HepG2 (cell line): ENCODE data around the gene DGCR2. TPM values are rescaled to one million over a fixed set of nuclear protein-coding genes. Genes with fewer than 3 reads are reported as not detected.
A peak's percentile ranks its signal among the peaks of the same experiment; 100 is the strongest.

ENCODE experiments used
- AGO2 ChIP-seq: fragments of 200-400 bp; formaldehyde crosslinking; optimal IDR thresholded peaks from 2 replicates; pipeline ENCODE3; 2017; ENCODE audit warnings: mild to moderate bottlenecking, low read depth, low read length, moderate library complexity
- CCDC6 ChIP-seq: sonication (generic); formaldehyde crosslinking; IDR thresholded peaks from 2 replicates; pipeline ENCODE4 v1.8.1; 2022; ENCODE audit warnings: mild to moderate bottlenecking, missing genetic modification reagents, moderate library complexity
- CHD4 ChIP-seq: fragments of 200-600 bp; sonication (generic); IDR thresholded peaks from 2 replicates; pipeline ENCODE4 v1.7.0; 2017; ENCODE audit warnings: mild to moderate bottlenecking, low read length, borderline replicate concordance
- HNRNPLL ChIP-seq: fragments of 200-400 bp; formaldehyde crosslinking; IDR thresholded peaks from 2 replicates; pipeline ENCODE4 v1.6.1; 2017; ENCODE audit warnings: mild to moderate bottlenecking, low read depth, low read length; ENCODE audit not compliant: poor library complexity, severe bottlenecking
- JDP2 ChIP-seq: sonication (generic); formaldehyde crosslinking; IDR thresholded peaks from 2 replicates; pipeline ENCODE4 v1.8.1; 2022; ENCODE audit warnings: missing genetic modification reagents, borderline replicate concordance
- MLLT10 ChIP-seq: sonication (generic); formaldehyde crosslinking; IDR thresholded peaks from 2 replicates; pipeline ENCODE4 v1.4.0; 2020; ENCODE audit warnings: missing genetic modification reagents
- MLXIP ChIP-seq: sonication (generic); formaldehyde crosslinking; IDR thresholded peaks from 2 replicates; pipeline ENCODE4 v1.9.0; 2021; ENCODE audit warnings: missing genetic modification reagents, borderline replicate concordance
- NCOA2 ChIP-seq: sonication (generic); formaldehyde crosslinking; IDR thresholded peaks from 2 replicates; pipeline ENCODE4 v1.8.0; 2022; ENCODE audit warnings: inconsistent platforms
- NFYC ChIP-seq: IDR thresholded peaks from 2 replicates; pipeline ENCODE4 v1.6.1; 2016; ENCODE audit warnings: missing genetic modification reagents, missing compliant biosample characterization
- NR2C2 ChIP-seq: sonication (generic); formaldehyde crosslinking; IDR thresholded peaks from 2 replicates; pipeline ENCODE4 v1.4.0; 2020; ENCODE audit warnings: missing genetic modification reagents, mild to moderate bottlenecking, moderate library complexity, borderline replicate concordance
- PLRG1 ChIP-seq: fragments of 450-650 bp; conservative IDR thresholded peaks from 2 replicates; pipeline ENCODE4 v1.6.1; 2016
- RELA ChIP-seq: sonication (generic); formaldehyde crosslinking; IDR thresholded peaks from 2 replicates; pipeline ENCODE4 v1.4.0; 2020; ENCODE audit warnings: missing genetic modification reagents
- SALL2 ChIP-seq: sonication (generic); formaldehyde crosslinking; IDR thresholded peaks from 2 replicates; pipeline ENCODE4 v1.8.1; 2023; ENCODE audit warnings: mild to moderate bottlenecking, missing genetic modification reagents, inconsistent platforms
- SAP130 ChIP-seq: IDR thresholded peaks from 2 replicates; pipeline ENCODE4 v1.6.1; 2016; ENCODE audit warnings: low read depth
- SMAD9 ChIP-seq: sonication (generic); formaldehyde crosslinking; IDR thresholded peaks from 2 replicates; pipeline ENCODE4 v1.5.1; 2020; ENCODE audit warnings: mild to moderate bottlenecking, missing genetic modification reagents
- SP2 ChIP-seq: sonication (generic); formaldehyde crosslinking; IDR thresholded peaks from 2 replicates; pipeline ENCODE4 v1.5.1; 2020; ENCODE audit warnings: mild to moderate bottlenecking, missing genetic modification reagents
- TCF12 ChIP-seq, 2 experiments: fragments of 450-650 bp in 1 of 2; sonication (generic) in 1 of 2; formaldehyde crosslinking in 1 of 2; IDR thresholded peaks; 2 replicates each; pipeline versions ENCODE4 v1.6.1 to v1.8.0; 2017 to 2022; ENCODE audit warnings: antibody characterized with exemption in 1 of 2, mild to moderate bottlenecking in 1 of 2, missing genetic modification reagents in 1 of 2, moderate library complexity in 1 of 2
- ZBTB1 ChIP-seq: sonication (generic); formaldehyde crosslinking; IDR thresholded peaks from 2 replicates; pipeline ENCODE4 v1.4.0; 2020; ENCODE audit warnings: missing genetic modification reagents, borderline replicate concordance
- ZBTB33 ChIP-seq: sonication (generic); formaldehyde crosslinking; IDR thresholded peaks from 2 replicates; pipeline ENCODE4 v1.4.0; 2020; ENCODE audit warnings: missing genetic modification reagents
- ZFP62 ChIP-seq: sonication (generic); formaldehyde crosslinking; IDR thresholded peaks from 2 replicates; pipeline ENCODE4 v1.4.0; 2020; ENCODE audit warnings: missing genetic modification reagents
- ZNF333 ChIP-seq: sonication (generic); formaldehyde crosslinking; IDR thresholded peaks from 2 replicates; pipeline ENCODE4 v1.4.0; 2020; ENCODE audit warnings: mild to moderate bottlenecking, missing genetic modification reagents, borderline replicate concordance
- ZNF34 ChIP-seq: sonication (generic); formaldehyde crosslinking; IDR thresholded peaks from 2 replicates; pipeline ENCODE4 v1.4.0; 2020; ENCODE audit warnings: mild to moderate bottlenecking, missing genetic modification reagents, borderline replicate concordance
- ZNF672 ChIP-seq: sonication (generic); formaldehyde crosslinking; IDR thresholded peaks from 2 replicates; pipeline ENCODE4 v1.8.1; 2022; ENCODE audit warnings: missing genetic modification reagents
- polyA plus RNA-seq, 8 experiments: library from polyadenylated mRNA; depleted of rRNA in 3 of 8; stranded (reverse) in 7 of 8; unstranded in 1 of 8; fragments of >200 nt; fragmentation: Illumina TruSeq in 4 of 8; extraction: Trizol in 4 of 8; gene quantifications; 2 replicates each; pipeline versions ENCODE4 v1.2.1 to v1.2.3, GENCODE V29; 2011 to 2016; ENCODE audit warnings: low read depth in 4 of 8, missing spikeins in 1 of 8, mixed read lengths in 1 of 8; ENCODE audit not compliant: insufficient read depth in 1 of 8
- total RNA-seq, 5 experiments: library from RNA; depleted of rRNA; stranded (reverse); fragments of >200 nt; fragmentation: Illumina TruSeq; extraction: Trizol; gene quantifications; 2 replicates each; pipeline ENCODE4 v1.2.3, GENCODE V29; 2016; ENCODE audit warnings: low read depth in 1 of 5
- TF ChIP-seq, protein P1 (sequence below): sonication (generic); formaldehyde crosslinking; IDR thresholded peaks from 2 replicates; pipeline ENCODE4 v1.5.1; 2020; ENCODE audit warnings: missing genetic modification reagents, mild to moderate bottlenecking, borderline replicate concordance
- TF ChIP-seq, protein P2 (sequence below): sonication (generic); formaldehyde crosslinking; IDR thresholded peaks from 2 replicates; pipeline ENCODE4 v1.5.0; 2020; ENCODE audit warnings: missing genetic modification reagents

DGCR2 gene
- total and polyA plus RNA-seq, 2 of the 13 experiments (the other 11 are each of a cell fraction or from before 2014, with no cell fraction given), result 23.1 to 35.3 TPM

GRCh38 chr22:19122143-19122751, at the start of gene DGCR2 (continued):
- TF ChIP-seq TCF12 (IDR thresholded peaks at IDR 0.05), result no peak
- TF ChIP-seq TCF12 (CRISPR knock-in tag; IDR thresholded peaks at IDR 0.05), result no peak
- TF ChIP-seq ZNF333 (CRISPR knock-in tag), result no peak
- no peak for TF ChIP-seq CCDC6 (CRISPR knock-in tag)
- TF ChIP-seq CHD4, result no peak
- no peak for TF ChIP-seq NCOA2 (CRISPR knock-in tag)
- no peak for TF ChIP-seq MLXIP (CRISPR knock-in tag)
- TF ChIP-seq, protein P1, sequence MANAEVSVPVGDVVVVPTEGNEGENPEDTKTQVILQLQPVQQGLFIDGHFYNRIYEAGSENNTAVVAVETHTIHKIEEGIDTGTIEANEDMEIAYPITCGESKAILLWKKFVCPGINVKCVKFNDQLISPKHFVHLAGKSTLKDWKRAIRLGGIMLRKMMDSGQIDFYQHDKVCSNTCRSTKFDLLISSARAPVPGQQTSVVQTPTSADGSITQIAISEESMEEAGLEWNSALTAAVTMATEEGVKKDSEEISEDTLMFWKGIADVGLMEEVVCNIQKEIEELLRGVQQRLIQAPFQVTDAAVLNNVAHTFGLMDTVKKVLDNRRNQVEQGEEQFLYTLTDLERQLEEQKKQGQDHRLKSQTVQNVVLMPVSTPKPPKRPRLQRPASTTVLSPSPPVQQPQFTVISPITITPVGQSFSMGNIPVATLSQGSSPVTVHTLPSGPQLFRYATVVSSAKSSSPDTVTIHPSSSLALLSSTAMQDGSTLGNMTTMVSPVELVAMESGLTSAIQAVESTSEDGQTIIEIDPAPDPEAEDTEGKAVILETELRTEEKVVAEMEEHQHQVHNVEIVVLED (CRISPR knock-in tag), result peak; percentile 64
- no peak for TF ChIP-seq SALL2
- peak; percentile 60 for TF ChIP-seq AGO2
- no peak for TF ChIP-seq ZBTB33
- peak; percentile 74 for TF ChIP-seq SAP130 (CRISPR knock-in tag)
- TF ChIP-seq, protein P2, sequence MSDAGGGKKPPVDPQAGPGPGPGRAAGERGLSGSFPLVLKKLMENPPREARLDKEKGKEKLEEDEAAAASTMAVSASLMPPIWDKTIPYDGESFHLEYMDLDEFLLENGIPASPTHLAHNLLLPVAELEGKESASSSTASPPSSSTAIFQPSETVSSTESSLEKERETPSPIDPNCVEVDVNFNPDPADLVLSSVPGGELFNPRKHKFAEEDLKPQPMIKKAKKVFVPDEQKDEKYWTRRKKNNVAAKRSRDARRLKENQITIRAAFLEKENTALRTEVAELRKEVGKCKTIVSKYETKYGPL (CRISPR knock-in tag), result no peak
- TF ChIP-seq ZBTB1, result no peak
- no peak for TF ChIP-seq MLLT10 (CRISPR knock-in tag)
- no peak for TF ChIP-seq ZFP62
- no peak for TF ChIP-seq ZNF34
- no peak for TF ChIP-seq PLRG1
- peak; percentile 54; the same call in 1 of the 2 replicates for TF ChIP-seq SP2 (CRISPR knock-in tag)
- TF ChIP-seq NFYC (CRISPR knock-in tag), result peak; percentile 70
- TF ChIP-seq RELA (CRISPR knock-in tag), result no peak
- no peak for TF ChIP-seq HNRNPLL
- TF ChIP-seq JDP2, result no peak
- TF ChIP-seq SMAD9 (CRISPR knock-in tag), result no peak
- no peak for TF ChIP-seq NR2C2 (CRISPR knock-in tag)
- no peak for TF ChIP-seq ZNF672
